ENCODE data around the gene RLN2. TPM values are rescaled to one million over a fixed set of nuclear protein-coding genes. Genes with fewer than 3 reads are reported as not detected.

RLN2 gene
- total and polyA plus RNA-seq, 5 donors = 0.59 to 1.1 (median 0.77) TPM; not detected in 2

DNA sequence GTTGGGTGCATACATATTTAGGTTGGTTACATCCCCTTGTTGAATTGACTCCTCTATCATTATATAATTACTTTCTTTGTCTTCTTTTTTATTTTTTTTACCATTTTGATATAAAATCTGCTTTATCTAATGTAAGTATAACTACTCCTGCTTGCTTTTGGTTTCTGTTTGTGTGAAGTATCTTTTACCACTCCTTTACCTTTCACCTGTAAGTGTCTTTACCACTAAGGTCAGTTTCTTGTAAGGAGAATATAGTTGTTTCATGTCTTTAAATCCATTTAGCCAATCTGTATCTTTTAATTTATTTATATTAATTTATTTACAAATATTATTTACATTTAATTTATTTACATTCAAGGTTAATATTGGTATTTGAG is 40.3 kb downstream of the RLN2 start:
- Histone ChIP-seq H3K27ac (ENCODE audit: low read length) (no peak overlapping the region), H3K4me3 (ENCODE audit: low read length) (no peak overlapping the region), H3K4me1 (ENCODE audit: control insufficient read depth, insufficient read depth, low read length) (no peaks in the 10 kb centered on the region), H3K9me3 (ENCODE audit: control insufficient read depth, low read length) (no peaks in the 10 kb centered on the region), H3K27me3 (ENCODE audit: control insufficient read depth, insufficient read depth) (no peaks in the 10 kb centered on the region)
- DNase-seq = no peak
- intact Hi-C loops (cut with DNase I) = no loop called here
- ATAC-seq = no peak

DNA sequence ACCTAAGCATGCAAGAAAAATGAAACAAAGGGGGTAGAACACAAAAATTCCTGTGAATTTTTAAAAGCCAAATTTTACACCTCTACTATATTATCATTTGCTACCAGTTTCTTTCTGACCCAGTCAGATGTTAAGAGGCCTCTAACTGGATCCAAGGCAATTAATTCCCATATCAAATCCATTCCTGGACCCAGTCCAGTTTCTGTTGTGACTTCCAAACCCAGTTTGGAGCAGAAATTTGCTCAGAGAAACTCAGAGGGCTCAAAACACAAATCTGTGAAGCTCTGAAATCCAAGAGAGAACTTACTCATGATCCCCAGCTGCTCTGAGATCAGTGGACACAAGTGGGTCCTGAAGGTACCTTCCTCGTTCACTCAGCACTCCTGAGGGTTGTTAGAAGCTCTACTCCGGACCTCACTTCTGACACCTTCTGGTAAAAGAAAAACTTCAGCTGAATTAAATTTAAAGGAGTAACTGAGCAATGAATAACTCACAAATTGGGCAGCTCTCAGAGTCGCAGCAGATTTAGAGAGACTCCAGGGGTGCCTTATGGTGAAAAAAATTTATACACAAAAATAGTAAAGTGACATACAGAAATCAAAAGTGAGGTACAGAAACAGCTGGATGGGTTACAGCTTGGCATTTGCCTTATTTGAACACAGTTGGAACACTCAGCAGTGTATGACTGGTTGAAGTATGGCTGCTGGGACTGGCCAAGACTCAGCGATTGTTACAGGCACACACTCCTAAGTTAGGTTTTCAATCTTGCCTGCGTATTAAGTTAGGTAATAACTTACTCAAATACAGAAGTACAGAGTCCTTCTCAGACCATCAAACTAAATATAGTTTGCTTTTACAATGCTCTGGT is 40.9 kb downstream of the RLN2 start:
- Histone ChIP-seq H3K4me1 (ENCODE audit: control insufficient read depth, insufficient read depth, low read length) (no peaks in the 10 kb centered on the region), H3K9me3 (ENCODE audit: control insufficient read depth, low read length) (no peaks in the 10 kb centered on the region), H3K27ac (ENCODE audit: low read length) (no peak overlapping the region), H3K4me3 (ENCODE audit: low read length) (no peak overlapping the region), H3K27me3 (ENCODE audit: control insufficient read depth, insufficient read depth) (no peaks in the 10 kb centered on the region)
- no peak for ATAC-seq
- DNase-seq = no peak
- intact Hi-C loops (cut with DNase I) = no loop called here
- WGBS = 51% methylated on average over 5 of the region's 5 CpGs

Other genes with a start within 250 kb of the RLN2 start
- not detected for gene INSL6, start 119.1 kb downstream of the RLN2 start, total RNA-seq
- not detected for gene INSL6, start 119.1 kb downstream of the RLN2 start, polyA plus RNA-seq
- not detected for gene INSL4, start 73.3 kb downstream of the RLN2 start, total RNA-seq
- gene INSL4, start 73.3 kb downstream of the RLN2 start, polyA plus RNA-seq = not detected
- gene RLN1, start 35.2 kb upstream of the RLN2 start, total RNA-seq = under 1 TPM in 1 of 4 donors, not detected in 3; 0.32 TPM
- gene RLN1, start 35.2 kb upstream of the RLN2 start, polyA plus RNA-seq = 0.16 TPM
- 10 to 100 TPM; 31.5 to 40.3 (median 34.1) TPM for gene PLGRKT, start 133.2 kb upstream of the RLN2 start, total RNA-seq
- gene PLGRKT, start 133.2 kb upstream of the RLN2 start, polyA plus RNA-seq = 44.5 TPM
- gene CD274, start 145.8 kb upstream of the RLN2 start, total RNA-seq = 10 to 100 TPM in 3 of 4 donors, 1 to 10 TPM in 1; 8.8 to 12.0 (median 10.9) TPM
- gene CD274, start 145.8 kb upstream of the RLN2 start, polyA plus RNA-seq = 4.9 TPM
- gene PDCD1LG2, start 205.8 kb upstream of the RLN2 start, total RNA-seq = 1 to 10 TPM; 2.3 to 3.3 (median 2.5) TPM
- 1.8 TPM for gene PDCD1LG2, start 205.8 kb upstream of the RLN2 start, polyA plus RNA-seq

Data from right cardiac atrium (tissue), 5 donors.